WERI-Rb-1 (cell line): ENCODE measurements around the gene RHEBL1.

Experiments
- DNase-seq: peaks from one replicate; pipeline ENCODE4 v3.0.0-alpha.2; 2020
- H3K27ac ChIP-seq: fragments of 250-450 bp; sonication (Bioruptor Pico); 2 replicates; pipeline ENCODE4 v1.5.1; 2020; ENCODE audit warnings: mild to moderate bottlenecking, moderate library complexity
- H3K27me3 ChIP-seq: fragments of 250-450 bp; sonication (Bioruptor Pico); 2 replicates; pipeline ENCODE4 v1.5.1; 2021; ENCODE audit warnings: mild to moderate bottlenecking, low read depth, moderate library complexity; ENCODE audit not compliant: insufficient read depth, severe bottlenecking
- H3K36me3 ChIP-seq: fragments of 250-450 bp; sonication (Bioruptor Pico); 2 replicates; pipeline ENCODE4 v1.5.1; 2020; ENCODE audit warnings: mild to moderate bottlenecking, moderate library complexity
- H3K4me3 ChIP-seq: 2 replicates; pipeline ENCODE4 v1.5.1; 2011; ENCODE audit warnings: low read depth, mild to moderate bottlenecking, control low read depth, low read length
- H3K9me3 ChIP-seq: fragments of 250-450 bp; sonication (Bioruptor Pico); 2 replicates; pipeline ENCODE4 v1.5.1; 2021; ENCODE audit warnings: mild to moderate bottlenecking, moderate library complexity; ENCODE audit not compliant: severe bottlenecking
- TF ChIP-seq, protein P1 (sequence below): IDR thresholded peaks from 2 replicates; pipeline ENCODE4 v1.5.1; 2011; ENCODE audit warnings: low read depth, mild to moderate bottlenecking, control low read depth, inconsistent platforms, low read length

Gene RHEBL1

DNA sequence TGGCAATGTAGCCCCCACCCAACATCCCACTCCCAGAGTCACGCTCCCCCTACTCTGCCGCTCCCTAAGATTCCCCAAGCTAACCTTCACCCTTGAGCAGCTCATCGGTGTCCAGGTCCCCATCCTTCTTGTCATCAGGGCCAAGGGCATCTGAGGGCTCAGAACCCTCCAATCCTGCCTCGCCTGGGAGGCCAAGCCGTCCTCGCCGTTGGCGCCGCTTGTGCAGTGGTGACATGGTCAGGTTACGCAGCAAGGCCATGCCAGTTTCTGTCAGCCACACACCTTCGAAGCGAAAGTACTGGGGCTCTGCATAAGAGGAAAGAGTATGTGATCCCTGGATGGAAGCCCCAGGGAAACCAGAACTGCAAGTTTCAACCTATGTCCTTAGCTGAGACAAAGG is 25.1 kb downstream of the RHEBL1 start:
- Histone ChIP-seq H3K36me3 (peaks cover 95% of the 10 kb centered on the region), H3K9me3 (no peaks in the 10 kb centered on the region), H3K27me3 (no peaks in the 10 kb centered on the region), H3K4me3 (no peak overlapping the region), H3K27ac (no peak overlapping the region)
- TF ChIP-seq, protein P1, sequence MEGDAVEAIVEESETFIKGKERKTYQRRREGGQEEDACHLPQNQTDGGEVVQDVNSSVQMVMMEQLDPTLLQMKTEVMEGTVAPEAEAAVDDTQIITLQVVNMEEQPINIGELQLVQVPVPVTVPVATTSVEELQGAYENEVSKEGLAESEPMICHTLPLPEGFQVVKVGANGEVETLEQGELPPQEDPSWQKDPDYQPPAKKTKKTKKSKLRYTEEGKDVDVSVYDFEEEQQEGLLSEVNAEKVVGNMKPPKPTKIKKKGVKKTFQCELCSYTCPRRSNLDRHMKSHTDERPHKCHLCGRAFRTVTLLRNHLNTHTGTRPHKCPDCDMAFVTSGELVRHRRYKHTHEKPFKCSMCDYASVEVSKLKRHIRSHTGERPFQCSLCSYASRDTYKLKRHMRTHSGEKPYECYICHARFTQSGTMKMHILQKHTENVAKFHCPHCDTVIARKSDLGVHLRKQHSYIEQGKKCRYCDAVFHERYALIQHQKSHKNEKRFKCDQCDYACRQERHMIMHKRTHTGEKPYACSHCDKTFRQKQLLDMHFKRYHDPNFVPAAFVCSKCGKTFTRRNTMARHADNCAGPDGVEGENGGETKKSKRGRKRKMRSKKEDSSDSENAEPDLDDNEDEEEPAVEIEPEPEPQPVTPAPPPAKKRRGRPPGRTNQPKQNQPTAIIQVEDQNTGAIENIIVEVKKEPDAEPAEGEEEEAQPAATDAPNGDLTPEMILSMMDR, result no peak
- DNase-seq, result no peak

DNA sequence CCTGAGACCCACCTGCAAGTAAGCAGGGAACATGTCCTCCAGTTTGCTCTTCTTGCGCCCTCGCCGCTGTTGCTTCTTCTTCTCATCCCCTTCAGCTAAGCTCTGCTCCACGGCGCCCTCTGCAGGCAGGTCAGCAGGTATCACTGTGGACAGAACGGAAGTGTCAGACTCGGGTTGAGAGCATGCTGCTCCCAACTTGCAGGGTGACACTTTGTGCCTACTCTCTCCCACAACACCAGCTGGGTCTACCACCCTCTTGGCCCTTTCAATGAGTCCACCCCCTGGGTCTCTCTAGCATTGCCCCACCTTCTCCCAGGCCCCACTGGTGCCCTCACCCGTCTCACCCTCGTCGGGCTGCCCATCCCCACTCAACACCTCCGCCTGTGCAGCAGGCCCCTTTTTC is 25.9 kb downstream of the RHEBL1 start:
- DNase-seq, result peak; percentile 81

DNA sequence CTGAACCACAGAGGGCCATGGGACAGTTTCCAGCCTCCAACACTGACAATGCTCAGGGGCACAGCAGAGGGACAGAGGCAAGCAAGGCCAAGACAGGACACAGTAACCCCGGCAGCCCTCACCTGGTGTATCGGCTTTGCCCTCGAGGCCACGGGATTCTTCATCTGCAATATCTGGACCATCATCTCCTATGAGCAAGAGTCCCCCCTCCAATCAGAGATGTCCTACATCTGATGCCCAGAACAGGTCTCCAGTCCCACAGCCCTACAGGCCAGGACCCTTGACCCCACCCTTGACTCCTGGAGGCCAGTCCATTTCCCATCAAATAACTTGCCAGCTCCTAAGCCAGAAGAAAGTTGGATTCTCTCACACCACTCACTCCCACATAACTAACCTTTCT is 26.5 kb downstream of the RHEBL1 start:
- H3K9me3 ChIP-seq, result no peaks in the 10 kb centered on the region

More for the DNA sequence above, 25.9 kb downstream of the RHEBL1 start:
- Histone ChIP-seq H3K36me3 (peaks cover 95% of the 10 kb centered on the region), H3K9me3 (no peaks in the 10 kb centered on the region), H3K4me3 (no peak overlapping the region), H3K27ac (no peak overlapping the region), H3K27me3 (no peaks in the 10 kb centered on the region)
- TF ChIP-seq, protein P1, result peak; percentile 88

DNA sequence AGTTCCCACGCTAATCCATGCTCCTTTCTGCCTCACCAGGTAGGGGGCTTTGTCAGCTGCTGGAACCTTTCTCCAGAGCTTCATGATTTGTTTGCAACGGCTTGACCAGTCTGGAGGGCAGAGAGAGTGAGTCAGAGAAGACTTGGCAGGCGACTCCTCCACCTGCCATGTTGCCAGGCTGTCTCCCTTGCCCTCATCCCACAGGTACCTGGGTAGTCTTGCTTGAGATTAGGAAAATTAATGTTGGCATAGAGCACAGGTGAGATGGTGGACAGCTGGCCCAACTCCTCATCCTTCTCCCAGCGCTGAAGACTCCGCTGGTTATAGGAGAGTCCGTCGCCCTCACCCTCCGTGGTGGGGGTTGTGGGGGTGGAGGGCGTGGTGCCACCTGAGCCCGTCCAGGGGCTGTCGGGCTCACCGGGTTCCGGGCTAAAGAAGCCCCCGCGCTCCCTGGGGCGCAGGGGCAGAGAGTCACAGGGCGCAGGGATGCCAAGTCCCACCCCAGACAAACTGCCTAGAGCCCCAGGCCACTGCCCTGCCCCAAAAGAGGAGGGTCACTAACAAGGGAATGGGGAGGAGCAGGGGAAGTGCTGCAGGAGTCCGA is 27.8 kb downstream of the RHEBL1 start:
- Histone ChIP-seq H3K27ac (no peak overlapping the region), H3K9me3 (no peaks in the 10 kb centered on the region), H3K36me3 (peaks cover 97% of the 10 kb centered on the region), H3K27me3 (no peaks in the 10 kb centered on the region), H3K4me3 (no peak overlapping the region)
- no peak for DNase-seq
- TF ChIP-seq, protein P1, result no peak

More for the DNA sequence above, 26.5 kb downstream of the RHEBL1 start:
- Histone ChIP-seq H3K27ac (no peak overlapping the region), H3K4me3 (no peak overlapping the region), H3K36me3 (peaks cover 95% of the 10 kb centered on the region), H3K27me3 (no peaks in the 10 kb centered on the region)
- TF ChIP-seq, protein P1, result no peak
- no peak for DNase-seq

DNA sequence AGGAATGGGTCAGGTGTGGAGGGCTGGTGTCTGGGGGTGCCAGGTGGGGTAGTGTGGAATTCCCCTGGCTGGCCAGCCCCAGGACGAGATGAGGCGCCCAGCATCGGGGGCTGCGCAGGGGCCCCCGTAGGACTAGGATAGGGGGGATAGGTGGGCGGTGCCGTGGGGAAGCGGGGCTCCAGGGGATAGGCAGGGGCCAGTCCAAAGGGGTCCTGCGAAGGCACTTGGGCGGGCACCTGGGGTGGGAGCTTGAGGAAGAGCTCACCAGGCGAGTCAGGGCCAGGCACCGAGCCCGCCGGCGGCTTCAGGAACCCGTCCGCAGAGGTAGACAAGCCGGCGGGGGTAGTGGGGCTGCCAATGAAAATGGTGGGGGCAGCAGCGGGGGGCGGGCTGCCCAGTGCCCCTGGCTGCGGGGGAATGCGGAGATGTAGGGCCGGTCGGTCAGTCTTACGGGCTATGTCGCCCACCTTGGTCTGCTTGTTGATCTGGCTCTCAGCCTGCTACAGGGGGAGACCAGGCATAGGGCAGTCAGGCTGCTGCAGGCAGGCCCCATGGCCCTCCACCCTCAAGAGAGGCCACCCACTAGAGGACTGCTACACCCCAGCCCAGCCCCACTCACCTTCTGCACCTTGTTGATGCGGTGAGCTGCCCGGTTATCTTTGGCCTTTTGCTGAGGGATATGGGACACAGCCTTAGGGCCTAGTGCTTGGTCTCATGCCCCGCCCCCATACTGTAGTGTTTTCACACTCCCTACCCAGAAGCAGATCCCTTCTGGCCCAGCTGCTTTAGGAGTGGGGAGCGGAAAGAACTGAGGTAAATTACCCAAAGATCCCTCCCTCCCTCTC is 28.5 kb downstream of the RHEBL1 start:
- Histone ChIP-seq H3K4me3 (no peak overlapping the region), H3K27me3 (no peaks in the 10 kb centered on the region), H3K36me3 (peaks cover 96% of the 10 kb centered on the region), H3K27ac (no peak overlapping the region), H3K9me3 (no peaks in the 10 kb centered on the region)
- no peak for DNase-seq
- TF ChIP-seq, protein P1, result no peak
